GM19240 (cell line): ENCODE data around the gene GORASP2.
"Not testable (repeated sequence)": the region's sequence is repeated elsewhere in the genome, so short reads cannot be mapped to it uniquely, and the experiment has no call there.

Experiments
- DNase-seq: peaks from one replicate; pipeline ENCODE4 v3.0.0; 2011; ENCODE audit warnings: low spot score; ENCODE audit not compliant: insufficient read length

The GORASP2 gene

GRCh38 chr2:170928824-170929685, at the start of gene GORASP2:
Gene GORASP2, plus strand, starts transcription at chr2:170929253. Its CDS starts 88 bp downstream, at chr2:170929341.
- peak; percentile 93 for DNase-seq

GRCh38 chr2:170881840-170882239, 47.2 kb upstream of the GORASP2 start:
- DNase-seq, result no peak

GRCh38 chr2:170882758-170883157, 46.3 kb upstream of the GORASP2 start:
- no peak for DNase-seq

- no peak for DNase-seq
Measured at GRCh38 chr2:170883683-170884082, 45.4 kb upstream of the GORASP2 start.

GRCh38 chr2:170885130-170885791, 43.8 kb upstream of the GORASP2 start:
- no peak for DNase-seq

GRCh38 chr2:170886386-170886785, 42.7 kb upstream of the GORASP2 start:
- no peak for DNase-seq

- DNase-seq, result no peak
Measured at GRCh38 chr2:170887496-170887895, 41.6 kb upstream of the GORASP2 start.

GRCh38 chr2:170887896-170888295, 41.2 kb upstream of the GORASP2 start:
- DNase-seq, result no peak

- DNase-seq, result no peak
Measured at GRCh38 chr2:170891893-170892292, 37.2 kb upstream of the GORASP2 start.

- DNase-seq, result no peak
Measured at GRCh38 chr2:170892391-170892951, 36.6 kb upstream of the GORASP2 start.

GRCh38 chr2:170895023-170895757, 33.9 kb upstream of the GORASP2 start:
- no peak for DNase-seq

GRCh38 chr2:170896622-170897021, 32.4 kb upstream of the GORASP2 start:
- no peak for DNase-seq

GRCh38 chr2:170897108-170897507, 31.9 kb upstream of the GORASP2 start:
- no peak for DNase-seq

- no peak for DNase-seq
Measured at GRCh38 chr2:170905864-170906263, 23.2 kb upstream of the GORASP2 start.

- no peak for DNase-seq
Measured at GRCh38 chr2:170911314-170911889, 17.7 kb upstream of the GORASP2 start.

- not testable (repeated sequence) for DNase-seq
Measured at GRCh38 chr2:170914994-170915666, 13.9 kb upstream of the GORASP2 start.

- no peak for DNase-seq
Measured at GRCh38 chr2:170917219-170917913, 11.7 kb upstream of the GORASP2 start.

- no peak for DNase-seq
Measured at GRCh38 chr2:170917957-170918356, 11.1 kb upstream of the GORASP2 start.

GRCh38 chr2:170921873-170922272, 7.2 kb upstream of the GORASP2 start:
- not testable (repeated sequence) for DNase-seq
